Panc1 (cell line): Measurements from ENCODE around the gene ERFL. TPM values are rescaled to one million over a fixed set of nuclear protein-coding genes. Genes with fewer than 3 reads are reported as not detected.

Experiments
- ATAC-seq: fragments of 200-7000 bp; cut with Tn5 transposase; 2 replicates; pipeline ENCODE4 v1.9.1; 2020; ENCODE audit warnings: mild to moderate bottlenecking, moderate library complexity
- BruUV-seq: library from RNA; stranded (reverse); fragments of 400-500 nt; replicated peaks from 2 replicates; lab custom pipeline; 2021; lab: Mats Ljungman, UMichigan
- CTCF ChIA-PET: fragments of 300-600 bp; sonication (Branson Sonifier 250); formaldehyde crosslinking; loops from one replicate; lab custom pipeline; 2022; ENCODE audit warnings: antibody characterized with exemption; lab: Charles Lee
- POLR2A ChIA-PET: fragments of 300-600 bp; sonication (Branson Sonifier 250); formaldehyde crosslinking; loops from one replicate; lab custom pipeline; 2022; ENCODE audit warnings: antibody characterized with exemption; lab: Charles Lee
- DNase-seq: peaks from one replicate; pipeline ENCODE4 v3.0.0-alpha.2; 2010; ENCODE audit warnings: low read depth, low spot score
- H3K27ac ChIP-seq: 2 replicates; pipeline ENCODE4 v1.5.1; 2011; ENCODE audit warnings: mild to moderate bottlenecking, low read length, inconsistent platforms
- H3K27me3 ChIP-seq: fragments of 200-500 bp; sonication (Bioruptor generic); 2 replicates; pipeline ENCODE4 v1.6.0; 2014; ENCODE audit warnings: low read length, inconsistent platforms; ENCODE audit not compliant: control insufficient read depth, insufficient read depth
- H3K36me3 ChIP-seq: fragments of 200-500 bp; sonication (Bioruptor generic); 2 replicates; pipeline ENCODE4 v1.5.1; 2014; ENCODE audit warnings: inconsistent platforms, mild to moderate bottlenecking, low read length, moderate library complexity; ENCODE audit not compliant: control insufficient read depth, insufficient read depth
- H3K4me1 ChIP-seq: 2 replicates; pipeline ENCODE4 v1.5.1; 2011; ENCODE audit warnings: inconsistent platforms, mild to moderate bottlenecking, low read length, moderate library complexity; ENCODE audit not compliant: control insufficient read depth, insufficient read depth
- H3K4me3 ChIP-seq, 2 experiments: 2 replicates each; pipeline ENCODE4 v1.5.1; 2011 to 2012; ENCODE audit warnings: low read depth in 2 of 2, low read length in 2 of 2, mild to moderate bottlenecking in 2 of 2, inconsistent platforms in 1 of 2, moderate library complexity in 1 of 2
- H3K9me3 ChIP-seq: fragments of 200-500 bp; sonication (Bioruptor generic); 2 replicates; pipeline ENCODE4 v1.5.1; 2014; ENCODE audit warnings: low read depth, mild to moderate bottlenecking, inconsistent platforms, low read length, moderate library complexity; ENCODE audit not compliant: control insufficient read depth, insufficient read depth
- POLR2AphosphoS5 ChIP-seq: IDR thresholded peaks from 2 replicates; pipeline ENCODE4 v1.6.1; 2012; ENCODE audit warnings: mild to moderate bottlenecking, low read depth, low read length, moderate library complexity
- REST ChIP-seq, 2 experiments: IDR thresholded peaks; 2 replicates each; pipeline ENCODE4 v1.6.1; 2011 to 2012; ENCODE audit warnings: low read depth in 2 of 2, control low read depth in 1 of 2, low read length in 1 of 2, mild to moderate bottlenecking in 1 of 2, moderate library complexity in 1 of 2; ENCODE audit not compliant: insufficient read depth in 1 of 2
- SIN3A ChIP-seq: IDR thresholded peaks from 2 replicates; pipeline ENCODE4 v1.6.1; 2012; ENCODE audit warnings: low read depth, mild to moderate bottlenecking, low read length, moderate library complexity, borderline replicate concordance; ENCODE audit not compliant: insufficient read depth
- TCF7L2 ChIP-seq: IDR thresholded peaks from 2 replicates; pipeline ENCODE4 v1.6.1; 2011; ENCODE audit warnings: mild to moderate bottlenecking, low read depth, low read length, inconsistent platforms
- in situ Hi-C: cut with HindIII; loops from 2 replicates; pipeline ENCODE4 v1.10.0; 2016; ENCODE audit warnings: low sequenced_read_pairs, low pct_unique_long_range_greater_than_20kb
- intact Hi-C: fragments of 100-400 bp; cut with micrococcal nuclease; formaldehyde crosslinking; loops from one replicate; pipeline ENCODE4 v1.10.0; 2022; ENCODE audit not compliant: unreplicated experiment
- total RNA-seq: library from RNA; stranded (reverse); gene quantifications from one replicate; pipeline ENCODE4 v1.2.1, GENCODE V29; 2021; ENCODE audit not compliant: unreplicated experiment
- TF ChIP-seq, protein P1 (sequence below): fragments of 450-650 bp; IDR thresholded peaks from 2 replicates; pipeline ENCODE4 v1.5.1; 2017; ENCODE audit warnings: mild to moderate bottlenecking

ERFL gene
- total RNA-seq, 1 experiment from 2014 or later, result 0.18 TPM

DNA sequence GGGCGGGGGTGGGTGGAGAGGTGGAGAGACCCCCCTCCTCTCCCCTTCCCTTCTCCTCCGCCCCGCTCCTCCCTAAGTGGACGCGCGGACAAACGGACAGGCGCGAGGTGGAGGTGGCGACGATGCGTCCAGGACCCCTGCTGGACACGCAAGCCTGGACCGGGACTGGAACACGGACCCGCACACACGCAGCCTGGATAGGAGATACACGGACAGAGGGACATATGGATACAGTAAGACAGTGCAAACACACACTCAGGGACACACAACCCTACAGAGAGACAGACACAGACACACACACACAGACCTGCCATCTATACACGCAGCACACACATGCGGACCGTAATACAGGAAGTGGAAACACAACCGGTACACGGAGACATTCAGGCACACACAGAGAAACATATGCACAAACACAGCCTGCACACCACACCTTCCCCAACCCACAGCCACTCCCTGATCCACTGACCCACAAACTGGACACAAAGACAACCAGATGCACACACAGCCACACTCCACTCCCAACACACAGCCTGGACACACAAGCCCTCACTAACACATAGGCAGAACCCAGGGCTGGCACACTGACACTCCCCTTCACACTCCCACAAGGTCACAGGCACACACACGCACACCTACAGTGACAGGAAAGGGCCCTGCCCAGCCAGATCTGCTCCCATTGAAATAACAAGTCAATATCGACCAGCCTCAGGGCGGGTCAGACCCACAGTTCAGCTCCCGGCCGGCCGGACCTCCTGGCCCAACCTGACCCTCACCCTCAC is 696 bp upstream of the ERFL start:
- no peaks in the 10 kb centered on the region for H3K9me3 ChIP-seq
- no peaks in the 10 kb centered on the region; the same call in 1 of the 2 replicates for H3K4me1 ChIP-seq
- H3K36me3 ChIP-seq, result no peaks in the 10 kb centered on the region
- no TSS peak for BruUV-seq
- in situ Hi-C loops, result no loop called here
- ChIA-PET POLR2A (no interaction called here), CTCF (no interaction called here)
- ATAC-seq, result peak; percentile 36; the same call in 1 of the 2 replicates
- no peak for DNase-seq
- no peak overlapping the region for H3K27ac ChIP-seq
- H3K4me3 ChIP-seq, result peak overlapping the region in 1 of 2 experiments; percentile 53; a peak in 2 of 4 replicates
- intact Hi-C loops, result no loop called here
- TF ChIP-seq TCF7L2 (no peak), REST (IDR thresholded peaks at IDR 0.05; ENCODE audit: insufficient read depth in 1 of 2, low read depth in 2 of 2, low read length in 1 of 2) (no peak), POLR2AphosphoS5 (no peak), SIN3A (no peak)
- TF ChIP-seq, protein P1, sequence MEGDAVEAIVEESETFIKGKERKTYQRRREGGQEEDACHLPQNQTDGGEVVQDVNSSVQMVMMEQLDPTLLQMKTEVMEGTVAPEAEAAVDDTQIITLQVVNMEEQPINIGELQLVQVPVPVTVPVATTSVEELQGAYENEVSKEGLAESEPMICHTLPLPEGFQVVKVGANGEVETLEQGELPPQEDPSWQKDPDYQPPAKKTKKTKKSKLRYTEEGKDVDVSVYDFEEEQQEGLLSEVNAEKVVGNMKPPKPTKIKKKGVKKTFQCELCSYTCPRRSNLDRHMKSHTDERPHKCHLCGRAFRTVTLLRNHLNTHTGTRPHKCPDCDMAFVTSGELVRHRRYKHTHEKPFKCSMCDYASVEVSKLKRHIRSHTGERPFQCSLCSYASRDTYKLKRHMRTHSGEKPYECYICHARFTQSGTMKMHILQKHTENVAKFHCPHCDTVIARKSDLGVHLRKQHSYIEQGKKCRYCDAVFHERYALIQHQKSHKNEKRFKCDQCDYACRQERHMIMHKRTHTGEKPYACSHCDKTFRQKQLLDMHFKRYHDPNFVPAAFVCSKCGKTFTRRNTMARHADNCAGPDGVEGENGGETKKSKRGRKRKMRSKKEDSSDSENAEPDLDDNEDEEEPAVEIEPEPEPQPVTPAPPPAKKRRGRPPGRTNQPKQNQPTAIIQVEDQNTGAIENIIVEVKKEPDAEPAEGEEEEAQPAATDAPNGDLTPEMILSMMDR, result no peak
- peaks cover 3% of the 10 kb centered on the region; the same call in 1 of the 2 replicates for H3K27me3 ChIP-seq

DNA sequence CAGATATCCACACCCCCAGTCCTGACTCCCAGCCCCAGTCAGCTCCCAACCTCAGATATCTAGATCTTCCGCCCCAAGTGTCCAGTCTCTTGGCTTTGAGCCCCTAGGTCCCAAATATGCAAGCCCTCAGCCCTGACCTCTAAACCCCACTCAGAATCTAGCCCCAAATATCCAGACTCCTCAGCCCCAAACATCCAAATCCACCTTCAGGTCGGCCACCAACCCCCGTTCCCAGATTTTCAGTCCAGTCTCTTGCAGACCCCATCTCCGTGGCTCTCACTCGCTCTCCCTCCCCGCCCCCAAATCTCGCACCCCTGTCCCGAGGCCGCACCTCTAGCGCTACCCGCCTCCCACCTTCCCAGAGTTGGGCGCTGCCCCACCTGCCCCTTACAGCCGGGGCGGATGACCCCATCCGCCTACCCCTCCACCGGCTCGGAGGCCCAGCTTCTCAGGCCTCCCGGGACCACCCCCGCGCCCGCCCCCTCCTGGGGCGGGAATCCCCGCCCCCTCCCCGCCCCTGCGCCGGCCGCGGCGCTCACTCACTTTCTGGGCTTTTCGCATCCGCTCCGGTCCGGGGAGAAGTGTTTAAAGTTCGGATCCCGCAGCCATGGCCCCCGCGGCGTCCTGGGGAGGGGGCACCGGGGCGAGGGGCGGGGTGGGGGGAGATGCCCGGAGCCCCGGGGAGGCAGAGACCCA is 604 bp downstream of the ERFL start:
- Histone ChIP-seq H3K27me3 (peaks cover 3% of the 10 kb centered on the region; the same call in 1 of the 2 replicates), H3K4me3 (peak overlapping the region; percentile 45 to 53), H3K27ac (no peak overlapping the region), H3K4me1 (no peaks in the 10 kb centered on the region; the same call in 1 of the 2 replicates), H3K36me3 (no peaks in the 10 kb centered on the region), H3K9me3 (no peaks in the 10 kb centered on the region)
- ATAC-seq, result peak; percentile 59
- BruUV-seq, result no TSS peak
- ChIA-PET CTCF (interaction anchor here (0.7 kb wide), 1 partner anchor 71 kb away, joined by 3 read pairs; no protein-coding TSS in a partner anchor), POLR2A (no interaction called here)
- no peak for DNase-seq
- TF ChIP-seq POLR2AphosphoS5 (no peak), SIN3A (no peak), TCF7L2 (no peak), REST (IDR thresholded peaks at IDR 0.05; ENCODE audit: insufficient read depth in 1 of 2, low read depth in 2 of 2, low read length in 1 of 2) (no peak)
- TF ChIP-seq, protein P1, result no peak
- intact Hi-C loops, result no loop called here
- in situ Hi-C loops, result no loop called here
